Small intestine (tissue), 7 donors: ENCODE measurements around the gene PLA2G4D. TPM values are rescaled to one million over a fixed set of nuclear protein-coding genes. Genes with fewer than 3 reads are reported as not detected.
"Not testable (repeated sequence)": the region's sequence is repeated elsewhere in the genome, so short reads cannot be mapped to it uniquely, and the experiment has no call there.

Source experiments
- DNase-seq, 2 donors: peaks; one replicate each; pipeline versions ENCODE4 v3.0.0 to v3.0.0-alpha.2; 2013
- FAIRE-seq: peaks from 2 replicates; lab custom pipeline; 2012; peaks lifted over from hg19 to GRCh38; lab: Jason Lieb, UNC
- H3K27ac ChIP-seq, 3 donors: one replicate each; pipeline ENCODE4 v1.5.1; 2013; ENCODE audit warnings: low read length in 2 of 3, mild to moderate bottlenecking in 2 of 3, control low read depth in 1 of 3, inconsistent platforms in 1 of 3, low read depth in 1 of 3, moderate library complexity in 1 of 3
- H3K27me3 ChIP-seq, 3 donors: one replicate each; pipeline ENCODE4 v1.6.1; 2013; ENCODE audit warnings: low read length in 3 of 3, inconsistent platforms in 1 of 3; ENCODE audit not compliant: control insufficient read depth in 3 of 3, insufficient read depth in 3 of 3
- H3K36me3 ChIP-seq, 3 donors: one replicate each; pipeline ENCODE4 v1.6.1; 2013; ENCODE audit warnings: low read length in 3 of 3, inconsistent platforms in 1 of 3, low read depth in 1 of 3, mild to moderate bottlenecking in 1 of 3, moderate library complexity in 1 of 3; ENCODE audit not compliant: control insufficient read depth in 3 of 3, insufficient read depth in 2 of 3
- H3K4me1 ChIP-seq, 3 donors: one replicate each; pipeline ENCODE4 v1.6.1; 2013; ENCODE audit warnings: low read length in 2 of 3, inconsistent platforms in 1 of 3, low read depth in 1 of 3, mild to moderate bottlenecking in 1 of 3, moderate library complexity in 1 of 3; ENCODE audit not compliant: control insufficient read depth in 3 of 3, insufficient read depth in 2 of 3
- H3K4me3 ChIP-seq, 3 donors: one replicate each; pipeline ENCODE4 v1.5.1; 2013; ENCODE audit warnings: low read length in 3 of 3, control low read depth in 1 of 3, inconsistent platforms in 1 of 3, low read depth in 1 of 3, mild to moderate bottlenecking in 1 of 3, moderate library complexity in 1 of 3
- H3K9me3 ChIP-seq, 2 donors: one replicate each; pipeline ENCODE4 v1.6.1; 2013; ENCODE audit warnings: low read depth in 1 of 2, low read length in 1 of 2; ENCODE audit not compliant: control insufficient read depth in 2 of 2, insufficient read depth in 1 of 2
- WGBS, 3 donors: extraction: QIAGEN DNeasy Blood & Tissue Kit; methylation state at CpG; one replicate each; pipeline ENCODE4 v1.1.7; 2013; 5-methylcytosine and 5-hydroxymethylcytosine counted together
- polyA plus RNA-seq, 4 donors: library from polyadenylated mRNA; stranded (reverse) in 3 of 4; unstranded in 1 of 4; fragments of 200-250 nt in 3 of 4; fragments of 120-200 nt in 1 of 4; gene quantifications; one replicate each; pipeline versions ENCODE4 v1.2.1 to v1.2.3, GENCODE V29; 2013
- donor health status: healthy with polysubstance abuse.
- donor health status: control.
- donor health status: control.
- donor health status: Bipolar disorder and iron deficiency.
- donor health status: healthy.

PLA2G4D gene
- polyA plus RNA-seq, 4 donors = 0.18 to 0.22 (median 0.18) TPM; not detected in 1

DNA sequence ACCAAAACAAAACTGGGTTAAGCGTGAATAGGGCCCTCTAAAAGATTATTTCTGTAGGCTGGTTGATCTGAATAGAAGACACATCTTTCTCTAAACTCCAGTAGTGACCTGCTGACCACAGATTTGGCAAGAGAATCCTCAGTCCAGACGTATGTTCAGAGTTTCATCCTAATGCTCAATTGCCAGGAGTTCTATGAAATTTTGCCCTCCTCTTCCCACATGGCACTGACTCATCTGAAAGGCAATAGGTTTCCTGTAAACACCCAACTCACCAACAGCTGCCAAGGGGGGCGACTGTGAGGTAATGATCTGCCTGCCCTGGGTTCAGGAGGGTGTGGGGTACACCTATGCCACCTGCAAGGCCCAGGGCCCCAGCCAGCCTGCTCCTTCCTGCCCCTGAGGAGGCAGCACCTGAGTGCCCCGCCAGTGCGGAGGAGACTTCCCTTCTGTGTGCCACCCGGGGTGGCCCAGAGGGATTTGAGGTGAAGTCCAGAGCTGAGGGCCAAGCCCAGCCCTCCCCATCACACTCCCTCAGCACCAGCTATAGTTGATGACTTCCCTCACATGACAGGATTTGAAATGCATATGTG lies 8.4 kb upstream of the PLA2G4D start:
- Histone ChIP-seq H3K4me1 (peaks cover 0 to 3% (median 3%) of the 10 kb centered on the region in 3 donors), H3K27ac (no peak overlapping the region), H3K9me3 (no peaks in the 10 kb centered on the region), H3K36me3 (no peaks in the 10 kb centered on the region), H3K27me3 (no peaks in the 10 kb centered on the region), H3K4me3 (no peak overlapping the region)
- FAIRE-seq (no peak), DNase-seq (no peak)
- WGBS, 3 donors = 57 to 65% (median 60%) methylated on average over 5 to 6 of the region's 6 CpGs

DNA sequence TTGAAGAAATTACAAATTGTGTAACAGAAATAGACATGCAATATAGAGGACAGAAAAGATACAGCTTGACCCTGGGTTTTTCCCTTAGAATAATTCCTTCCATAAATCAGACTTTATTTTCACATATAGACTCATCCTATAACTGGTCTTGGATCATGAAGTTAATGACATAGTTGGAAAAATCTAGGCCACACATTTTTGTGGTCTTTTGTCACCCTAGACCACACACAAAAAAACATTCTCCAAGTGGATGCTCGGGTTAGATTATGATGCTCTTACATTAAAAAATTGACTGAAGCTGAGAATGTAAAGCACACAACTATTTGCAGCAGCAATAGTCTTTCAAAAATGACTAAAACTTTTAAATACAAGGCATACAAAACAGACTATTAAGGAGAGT lies 7.5 kb upstream of the PLA2G4D start:
- H3K36me3 ChIP-seq = no peaks in the 10 kb centered on the region
- H3K9me3 ChIP-seq = no peaks in the 10 kb centered on the region
- H3K27me3 ChIP-seq = no peaks in the 10 kb centered on the region
- H3K4me1 ChIP-seq = no peaks in the 10 kb centered on the region
- no peak overlapping the region for H3K4me3 ChIP-seq
- DNase-seq (no peak), FAIRE-seq (no peak)
- H3K27ac ChIP-seq = no peak overlapping the region
- WGBS, 3 donors = 66 to 79% (median 78%) methylated on average over 1 of the region's 1 CpG

DNA sequence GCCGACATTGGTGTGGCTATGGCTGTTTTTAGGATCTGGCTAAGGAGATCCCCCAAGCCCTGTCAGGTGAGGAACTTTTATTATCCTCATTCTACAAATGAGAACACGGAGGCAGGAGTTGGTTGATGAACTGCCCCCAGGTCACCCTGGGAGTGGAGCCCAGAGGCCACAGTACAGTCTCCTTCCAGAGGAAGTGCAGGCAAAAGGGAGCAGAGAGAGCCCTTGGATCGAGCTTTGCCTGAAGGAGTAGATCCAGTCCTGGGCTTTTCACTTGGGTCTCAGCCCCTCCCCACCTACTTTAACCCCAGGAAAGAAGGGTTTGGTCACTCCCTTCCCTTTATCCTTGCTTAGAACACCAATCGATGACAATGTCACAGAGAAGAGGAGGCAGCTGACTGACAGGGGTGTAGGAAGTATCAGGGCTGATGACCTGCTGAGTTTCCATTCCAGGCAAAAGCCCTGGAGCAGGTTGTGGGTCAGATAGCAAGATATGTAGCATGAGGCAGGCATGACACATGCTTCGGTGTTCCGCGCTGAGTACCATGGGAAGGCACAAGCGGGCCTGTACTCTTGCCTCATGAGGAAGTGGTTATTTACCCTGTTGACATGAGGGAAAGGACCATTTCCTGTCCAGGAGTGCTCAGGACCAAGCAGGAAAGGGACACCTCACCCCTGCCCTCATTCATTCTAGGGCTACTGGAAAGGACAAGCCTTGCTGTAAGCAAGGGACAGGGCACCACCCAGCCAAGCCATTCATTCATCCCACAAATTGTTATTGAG lies 5.8 kb upstream of the PLA2G4D start:
- Histone ChIP-seq H3K4me1 (no peaks in the 10 kb centered on the region), H3K4me3 (no peak overlapping the region), H3K27ac (no peak overlapping the region), H3K9me3 (no peaks in the 10 kb centered on the region), H3K27me3 (no peaks in the 10 kb centered on the region), H3K36me3 (no peaks in the 10 kb centered on the region)
- no peak for FAIRE-seq
- 66 to 69% (median 69%) methylated on average over 8 of the region's 8 CpGs for WGBS, 3 donors
- peak in 1 of 2 donors; percentile 38 for DNase-seq

DNA sequence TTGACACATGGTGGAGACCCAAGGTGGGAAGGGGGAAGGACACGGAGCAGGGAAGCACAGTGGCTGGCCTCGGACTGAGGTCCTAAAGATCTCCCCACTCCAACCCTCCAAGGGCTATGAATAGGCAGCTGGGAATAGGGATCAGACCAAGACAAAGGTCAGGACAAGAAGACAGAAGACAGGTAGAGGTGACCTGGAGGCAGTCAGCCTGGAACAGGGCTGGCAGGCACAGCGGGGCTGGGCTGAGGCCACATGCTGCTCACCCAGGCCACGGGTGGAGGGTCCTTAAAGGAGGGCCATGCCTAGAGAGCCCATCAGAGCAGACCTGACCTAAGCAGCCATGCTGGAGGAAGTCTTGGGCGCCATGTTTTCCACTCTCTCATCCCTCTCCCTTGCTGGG lies 2.7 kb upstream of the PLA2G4D start:
- no peak overlapping the region for H3K27ac ChIP-seq
- no peaks in the 10 kb centered on the region for H3K27me3 ChIP-seq
- WGBS, 3 donors = 89 to 96% (median 90%) methylated on average over 5 of the region's 5 CpGs
- no peaks in the 10 kb centered on the region for H3K4me1 ChIP-seq
- no peak overlapping the region for H3K4me3 ChIP-seq
- no peak for FAIRE-seq
- H3K9me3 ChIP-seq = no peaks in the 10 kb centered on the region
- no peaks in the 10 kb centered on the region for H3K36me3 ChIP-seq
- DNase-seq = no peak

DNA sequence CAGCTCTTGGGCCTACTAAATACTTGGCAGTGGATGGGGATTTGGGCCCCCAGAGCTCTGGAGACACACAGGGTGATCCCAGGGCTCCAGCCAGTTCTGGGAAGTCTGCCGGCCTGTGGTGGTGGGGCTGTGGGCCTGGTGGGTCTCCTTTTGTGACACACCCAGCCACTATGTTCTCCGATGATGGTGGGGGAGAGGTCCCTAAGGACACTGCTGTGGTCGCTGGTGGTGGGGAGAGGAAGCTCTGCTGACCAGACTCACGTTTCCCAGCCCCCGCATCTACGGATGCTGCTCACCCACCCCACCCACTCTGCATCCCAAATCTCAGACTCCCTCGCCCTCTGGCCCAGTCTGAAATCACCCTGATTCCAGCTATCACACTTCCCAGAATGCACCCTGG lies 396 bp downstream of the PLA2G4D start:
- DNase-seq (no peak), FAIRE-seq (no peak)
- peaks cover 0 to 6% (median 0%) of the 10 kb centered on the region in 3 donors for H3K4me1 ChIP-seq
- H3K9me3 ChIP-seq = no peaks in the 10 kb centered on the region
- H3K4me3 ChIP-seq = no peak overlapping the region
- no peaks in the 10 kb centered on the region for H3K27me3 ChIP-seq
- H3K36me3 ChIP-seq = no peaks in the 10 kb centered on the region
- H3K27ac ChIP-seq = no peak overlapping the region
- WGBS, 3 donors = 80 to 85% (median 84%) methylated on average over 7 of the region's 7 CpGs

DNA sequence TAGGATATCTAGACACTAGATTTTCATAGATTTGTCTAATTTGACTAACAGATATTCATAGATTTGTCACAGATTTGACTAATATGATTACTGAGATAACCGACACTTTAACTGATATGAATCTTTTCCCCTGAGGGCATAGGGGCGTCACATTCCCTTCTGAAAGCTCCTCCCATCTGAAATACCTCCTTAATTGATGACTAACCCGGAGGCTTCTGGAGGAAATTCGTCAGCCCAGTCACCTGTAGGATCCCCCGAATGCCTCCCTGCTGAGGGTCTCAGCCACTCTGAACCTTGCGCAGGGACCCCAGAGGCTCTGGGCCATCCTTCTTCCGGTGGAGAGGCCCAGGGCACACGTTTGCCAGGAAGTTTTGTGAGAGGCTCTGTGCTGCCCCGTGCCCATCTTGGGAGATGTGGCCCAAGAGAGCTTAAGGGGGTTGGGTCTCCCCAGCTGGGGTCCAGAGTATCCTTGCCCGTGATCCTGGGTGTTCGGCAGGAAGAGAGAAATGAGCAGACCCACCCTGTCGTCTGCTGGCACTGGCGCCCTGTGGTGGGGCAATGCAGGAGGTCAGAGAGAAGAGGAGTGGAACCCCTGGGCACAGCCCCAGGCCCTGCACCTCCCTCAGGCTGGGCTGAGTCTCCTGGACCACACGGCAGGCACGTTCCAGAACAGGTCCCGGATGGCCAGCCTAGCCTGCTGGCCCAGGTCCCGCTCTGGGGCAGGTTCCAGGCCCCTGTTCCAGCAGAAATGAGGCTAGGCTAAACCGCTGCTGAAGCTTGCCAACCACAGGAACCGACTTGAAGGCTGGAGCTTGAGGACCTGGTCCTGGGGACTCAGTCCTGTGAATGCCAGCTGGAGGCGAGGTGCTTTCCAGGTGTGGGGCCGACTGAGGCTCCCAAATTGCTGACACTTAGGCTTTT lies 1.7 kb downstream of the PLA2G4D start:
- H3K9me3 ChIP-seq = no peaks in the 10 kb centered on the region
- no peak for DNase-seq

DNA sequence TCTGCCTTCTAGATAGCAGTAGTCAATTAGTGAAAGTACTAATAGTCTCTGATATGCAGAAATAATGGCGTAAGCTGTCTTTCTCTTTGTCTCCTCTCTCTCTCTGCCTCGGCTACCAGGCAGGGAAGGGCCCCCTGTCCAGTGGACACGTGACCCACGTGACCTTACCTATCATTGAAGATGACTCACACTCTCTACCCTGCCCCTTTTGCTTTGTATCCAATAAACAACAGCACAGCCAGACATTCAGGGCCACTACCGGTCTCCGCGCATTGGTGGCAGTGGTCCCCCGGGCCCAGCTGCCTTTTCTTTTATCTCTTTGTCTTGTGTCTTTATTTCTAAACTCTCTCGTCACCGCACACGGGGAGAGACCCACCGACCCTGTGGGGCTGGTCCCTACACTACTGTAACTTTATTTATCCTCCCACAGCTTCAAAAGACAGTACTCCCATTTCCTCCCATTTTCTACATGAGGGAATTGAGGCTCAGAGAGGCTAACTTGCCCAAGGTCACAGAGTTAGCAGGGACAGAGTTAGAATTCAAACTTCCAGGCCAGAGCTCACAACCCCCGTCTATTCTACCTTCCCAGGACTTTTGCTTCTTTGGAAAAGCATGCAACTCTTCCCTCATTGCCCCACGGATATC lies 2.5 kb downstream of the PLA2G4D start:
- H3K36me3 ChIP-seq, DNase-seq, H3K4me1 ChIP-seq, FAIRE-seq, H3K9me3 ChIP-seq, H3K27me3 ChIP-seq, H3K4me3 ChIP-seq, H3K27ac ChIP-seq: not testable (repeated sequence)
- WGBS, 3 donors = 77 to 85% (median 79%) methylated on average over 11 to 14 of the region's 14 CpGs

More for the DNA sequence above, 1.7 kb downstream of the PLA2G4D start:
- WGBS, 3 donors = 73 to 79% (median 77%) methylated on average over 21 of the region's 21 CpGs
- Histone ChIP-seq H3K4me1 (peaks cover 0 to 8% (median 0%) of the 10 kb centered on the region in 3 donors), H3K27ac (no peak overlapping the region), H3K36me3 (no peaks in the 10 kb centered on the region), H3K4me3 (no peak overlapping the region), H3K27me3 (no peaks in the 10 kb centered on the region)
- FAIRE-seq = no peak

DNA sequence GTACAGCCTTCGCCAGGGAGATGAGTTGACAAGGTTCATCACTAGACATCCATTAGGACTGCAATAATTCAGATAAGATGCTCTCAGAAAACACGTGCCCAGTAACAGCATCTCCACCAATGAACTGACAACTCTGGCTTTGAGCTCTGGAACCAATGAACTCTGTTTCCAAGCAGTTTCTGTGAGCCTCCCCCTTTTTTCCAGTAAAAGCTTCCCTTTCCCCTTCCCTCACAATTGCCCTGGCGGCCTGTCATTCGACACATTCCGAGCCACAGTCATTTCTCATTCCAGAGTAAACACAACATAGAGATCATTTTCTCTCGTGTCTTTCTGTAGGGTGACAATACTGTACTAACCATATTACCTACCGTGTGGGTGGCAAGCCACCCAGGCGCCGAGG lies 3.6 kb downstream of the PLA2G4D start:
- WGBS, 3 donors = 74 to 84% (median 83%) methylated on average over 9 of the region's 9 CpGs
- Histone ChIP-seq H3K36me3 (no peaks in the 10 kb centered on the region), H3K27ac (no peak overlapping the region), H3K9me3 (no peaks in the 10 kb centered on the region), H3K4me1 (peaks cover 0 to 8% (median 0%) of the 10 kb centered on the region in 3 donors), H3K27me3 (no peaks in the 10 kb centered on the region), H3K4me3 (no peak overlapping the region)
- DNase-seq (no peak), FAIRE-seq (no peak)
